ENCODE measurements around the gene NPAS3.

NPAS3 gene

DNA sequence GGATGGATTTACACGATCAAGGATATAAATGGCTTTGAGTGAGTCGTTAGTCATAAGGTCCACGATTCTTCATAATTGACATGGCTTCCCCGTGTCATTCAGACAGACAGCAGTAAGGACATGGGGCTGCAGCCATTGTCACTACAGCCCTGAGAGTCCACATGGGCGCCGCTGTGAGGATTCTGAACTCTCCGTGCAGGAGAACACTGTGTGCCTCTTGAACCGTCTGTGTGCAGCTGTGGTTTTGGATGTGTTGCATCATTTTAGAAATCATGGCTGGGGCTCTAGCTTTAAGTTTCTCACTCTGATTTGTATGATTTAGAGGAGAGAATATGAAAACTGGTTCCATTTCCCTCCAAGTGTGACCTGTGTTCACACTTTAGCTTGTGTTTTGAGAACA lies 47.2 kb downstream of the NPAS3 start:
- Histone ChIP-seq H4K20me1 (ENCODE audit: insufficient read depth, low read length) (no peaks in the 10 kb centered on the region), H3K36me3 (replicated peaks; ENCODE audit: low read depth, low read length) (no peaks in the 10 kb centered on the region), H3K27me3 (ENCODE audit: low read depth, low read length) (no peaks in the 10 kb centered on the region), H3K4me1 (ENCODE audit: low read length) (no peaks in the 10 kb centered on the region), H3K27ac (ENCODE audit: low read length) (no peak overlapping the region), H3K79me2 (ENCODE audit: low read length) (no peaks in the 10 kb centered on the region), H3K9ac (ENCODE audit: low read length) (no peak overlapping the region), H3K9me3 (ENCODE audit: insufficient read depth, low read length) (no peaks in the 10 kb centered on the region), H3K4me2 (ENCODE audit: low read length) (no peak overlapping the region), H3K4me3 (ENCODE audit: low read length) (no peak overlapping the region), H2AFZ (ENCODE audit: low read depth, low read length) (no peak overlapping the region)
- TF ChIP-seq, protein P1, sequence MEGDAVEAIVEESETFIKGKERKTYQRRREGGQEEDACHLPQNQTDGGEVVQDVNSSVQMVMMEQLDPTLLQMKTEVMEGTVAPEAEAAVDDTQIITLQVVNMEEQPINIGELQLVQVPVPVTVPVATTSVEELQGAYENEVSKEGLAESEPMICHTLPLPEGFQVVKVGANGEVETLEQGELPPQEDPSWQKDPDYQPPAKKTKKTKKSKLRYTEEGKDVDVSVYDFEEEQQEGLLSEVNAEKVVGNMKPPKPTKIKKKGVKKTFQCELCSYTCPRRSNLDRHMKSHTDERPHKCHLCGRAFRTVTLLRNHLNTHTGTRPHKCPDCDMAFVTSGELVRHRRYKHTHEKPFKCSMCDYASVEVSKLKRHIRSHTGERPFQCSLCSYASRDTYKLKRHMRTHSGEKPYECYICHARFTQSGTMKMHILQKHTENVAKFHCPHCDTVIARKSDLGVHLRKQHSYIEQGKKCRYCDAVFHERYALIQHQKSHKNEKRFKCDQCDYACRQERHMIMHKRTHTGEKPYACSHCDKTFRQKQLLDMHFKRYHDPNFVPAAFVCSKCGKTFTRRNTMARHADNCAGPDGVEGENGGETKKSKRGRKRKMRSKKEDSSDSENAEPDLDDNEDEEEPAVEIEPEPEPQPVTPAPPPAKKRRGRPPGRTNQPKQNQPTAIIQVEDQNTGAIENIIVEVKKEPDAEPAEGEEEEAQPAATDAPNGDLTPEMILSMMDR (IDR thresholded peaks at IDR 0.05; ENCODE audit: low read depth, low read length): no peak
- no peak for TF ChIP-seq EZH2phosphoT487 (IDR thresholded peaks at IDR 0.05; ENCODE audit: low read depth)

DNA sequence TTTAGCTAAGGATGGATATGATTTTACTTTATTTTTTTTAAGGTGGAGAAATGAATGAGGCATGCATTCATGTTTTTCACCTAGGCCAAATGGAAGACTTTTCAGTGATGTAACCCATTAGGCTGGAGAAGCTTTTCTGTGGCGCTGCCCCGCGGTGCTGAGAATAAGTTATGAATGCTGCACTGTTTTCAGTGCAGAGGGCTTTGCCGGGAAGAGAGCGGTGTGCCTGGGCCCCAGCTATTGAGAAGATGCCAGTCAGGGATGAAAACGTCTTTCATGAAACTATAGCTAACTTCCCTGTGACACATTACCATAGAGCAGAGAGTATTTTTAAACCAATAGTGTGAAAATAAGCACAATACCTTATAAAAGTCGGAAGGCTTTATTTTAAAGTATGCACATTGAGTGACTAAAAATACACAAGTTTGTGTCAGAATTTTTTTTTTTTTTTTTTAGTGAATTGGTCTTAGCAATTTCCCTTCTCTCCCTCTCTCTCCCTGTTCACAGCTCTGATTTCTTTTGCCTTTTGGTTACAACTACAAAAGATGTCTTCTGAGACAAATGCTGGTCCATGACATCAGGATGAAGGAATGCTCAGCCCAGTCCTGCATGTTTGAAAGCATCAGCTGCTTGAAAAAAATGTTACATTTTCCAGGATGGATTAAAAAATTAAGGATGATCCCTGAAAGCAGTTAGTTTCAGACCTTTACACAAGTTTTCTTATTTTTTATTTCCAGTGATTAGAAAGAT lies 48.3 kb downstream of the NPAS3 start:
- H3K79me2 ChIP-seq (ENCODE audit: low read length): no peaks in the 10 kb centered on the region
- no peak overlapping the region for H3K9ac ChIP-seq (ENCODE audit: low read length)
- no peak overlapping the region for H3K4me3 ChIP-seq (ENCODE audit: low read length)
- H3K36me3 ChIP-seq (replicated peaks; ENCODE audit: low read depth, low read length): no peaks in the 10 kb centered on the region
- H3K27ac ChIP-seq (ENCODE audit: low read length): no peak overlapping the region
- H4K20me1 ChIP-seq (ENCODE audit: insufficient read depth, low read length): no peaks in the 10 kb centered on the region
- no peak for TF ChIP-seq EZH2phosphoT487 (IDR thresholded peaks at IDR 0.05; ENCODE audit: low read depth)
- TF ChIP-seq, protein P1 (IDR thresholded peaks at IDR 0.05; ENCODE audit: low read depth, low read length): no peak
- H3K4me1 ChIP-seq (ENCODE audit: low read length): no peaks in the 10 kb centered on the region
- no peaks in the 10 kb centered on the region for H3K27me3 ChIP-seq (ENCODE audit: low read depth, low read length)
- no peaks in the 10 kb centered on the region for H3K9me3 ChIP-seq (ENCODE audit: insufficient read depth, low read length)
- no peak overlapping the region for H3K4me2 ChIP-seq (ENCODE audit: low read length)
- no peak overlapping the region for H2AFZ ChIP-seq (ENCODE audit: low read depth, low read length)

DNA sequence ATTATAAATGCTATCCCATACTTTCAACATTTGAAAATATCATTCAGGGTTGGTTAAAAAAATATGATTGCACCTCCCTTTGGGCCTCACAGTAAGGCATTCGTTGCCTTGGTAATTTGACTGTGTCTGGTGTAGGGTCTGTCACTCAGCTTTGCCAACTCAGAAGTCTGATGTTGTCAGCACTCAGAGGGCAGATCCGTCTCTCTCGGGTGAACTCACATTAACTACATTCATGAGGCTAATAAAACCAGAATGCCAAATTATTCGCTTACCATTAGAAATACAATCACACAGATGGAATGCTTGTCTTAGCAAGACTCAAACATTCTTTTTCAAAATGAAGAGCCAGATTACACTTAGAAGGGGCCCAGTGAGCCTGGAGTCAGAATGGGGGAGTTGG lies 53.0 kb downstream of the NPAS3 start:
- Histone ChIP-seq H3K4me1 (ENCODE audit: low read length) (no peaks in the 10 kb centered on the region), H2AFZ (ENCODE audit: low read depth, low read length) (no peak overlapping the region), H3K36me3 (replicated peaks; ENCODE audit: low read depth, low read length) (no peaks in the 10 kb centered on the region), H3K79me2 (ENCODE audit: low read length) (no peaks in the 10 kb centered on the region), H3K27ac (ENCODE audit: low read length) (no peak overlapping the region), H3K4me2 (ENCODE audit: low read length) (no peak overlapping the region), H3K9ac (ENCODE audit: low read length) (no peak overlapping the region), H3K27me3 (ENCODE audit: low read depth, low read length) (no peaks in the 10 kb centered on the region), H3K9me3 (ENCODE audit: insufficient read depth, low read length) (no peaks in the 10 kb centered on the region), H4K20me1 (ENCODE audit: insufficient read depth, low read length) (no peaks in the 10 kb centered on the region), H3K4me3 (ENCODE audit: low read length) (no peak overlapping the region)
- no peak for TF ChIP-seq EZH2phosphoT487 (IDR thresholded peaks at IDR 0.05; ENCODE audit: low read depth)
- TF ChIP-seq, protein P1 (IDR thresholded peaks at IDR 0.05; ENCODE audit: low read depth, low read length): no peak

DNA sequence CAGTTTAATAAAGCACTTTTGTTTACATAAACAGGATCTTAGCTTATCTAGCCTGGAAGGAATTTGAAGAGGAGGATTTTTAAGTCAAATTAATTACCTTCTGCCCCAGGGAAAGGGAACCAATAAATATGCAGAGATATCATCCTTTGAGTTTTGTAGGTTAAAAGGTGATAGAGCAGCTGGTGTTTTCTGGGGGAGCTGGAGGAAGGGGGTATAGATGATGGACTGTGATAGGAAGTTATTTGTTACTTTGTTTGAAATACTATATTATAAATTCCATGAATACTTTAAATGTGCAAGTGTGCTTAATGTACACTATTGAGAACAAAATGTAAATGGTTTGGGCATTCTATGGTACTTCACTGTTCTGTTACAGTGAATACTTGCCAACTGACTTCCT lies 55.2 kb downstream of the NPAS3 start:
- no peak overlapping the region for H3K4me2 ChIP-seq (ENCODE audit: low read length)
- no peak overlapping the region for H3K27ac ChIP-seq (ENCODE audit: low read length)
- H3K4me1 ChIP-seq (ENCODE audit: low read length): no peaks in the 10 kb centered on the region
- TF ChIP-seq EZH2phosphoT487 (IDR thresholded peaks at IDR 0.05; ENCODE audit: low read depth): no peak
- TF ChIP-seq, protein P1 (IDR thresholded peaks at IDR 0.05; ENCODE audit: low read depth, low read length): no peak
- no peaks in the 10 kb centered on the region for H3K36me3 ChIP-seq (replicated peaks; ENCODE audit: low read depth, low read length)
- H4K20me1 ChIP-seq (ENCODE audit: insufficient read depth, low read length): no peaks in the 10 kb centered on the region
- H3K9ac ChIP-seq (ENCODE audit: low read length): no peak overlapping the region
- no peaks in the 10 kb centered on the region for H3K79me2 ChIP-seq (ENCODE audit: low read length)
- no peak overlapping the region for H3K4me3 ChIP-seq (ENCODE audit: low read length)
- H3K9me3 ChIP-seq (ENCODE audit: insufficient read depth, low read length): no peaks in the 10 kb centered on the region
- H2AFZ ChIP-seq (ENCODE audit: low read depth, low read length): no peak overlapping the region
- H3K27me3 ChIP-seq (ENCODE audit: low read depth, low read length): no peaks in the 10 kb centered on the region

Data from OCI-LY3 (cell line).